ENCODE measurements around the gene RPS19. TPM values are rescaled to one million over a fixed set of nuclear protein-coding genes. Genes with fewer than 3 reads are reported as not detected.

Gene RPS19
- polyA plus RNA-seq, 1 experiment: 1,320 TPM

GRCh38 chr19:41910240-41910991, 50.4 kb downstream of the RPS19 start:
- Histone ChIP-seq H3K27ac (ENCODE audit: low read depth, low read length) (no peak overlapping the region), H3K4me3 (ENCODE audit: low read depth, low read length) (no peak overlapping the region), H3K9me3 (ENCODE audit: control insufficient read depth, insufficient read depth, low read length) (no peaks in the 10 kb centered on the region), H3K27me3 (ENCODE audit: control insufficient read depth, insufficient read depth, low read length) (peaks cover 41% of the 10 kb centered on the region)
- ChIA-PET CTCF (no interaction called here), POLR2A (interaction anchor here (0.5 kb wide), 1 partner anchor 45 kb away, joined by 3 read pairs; no protein-coding TSS in a partner anchor)
- no peak for DNase-seq (ENCODE audit: low read depth, low spot score)
- no peak for TF ChIP-seq CTCF (IDR thresholded peaks at IDR 0.05; ENCODE audit: low read depth, low read length)

DNA sequence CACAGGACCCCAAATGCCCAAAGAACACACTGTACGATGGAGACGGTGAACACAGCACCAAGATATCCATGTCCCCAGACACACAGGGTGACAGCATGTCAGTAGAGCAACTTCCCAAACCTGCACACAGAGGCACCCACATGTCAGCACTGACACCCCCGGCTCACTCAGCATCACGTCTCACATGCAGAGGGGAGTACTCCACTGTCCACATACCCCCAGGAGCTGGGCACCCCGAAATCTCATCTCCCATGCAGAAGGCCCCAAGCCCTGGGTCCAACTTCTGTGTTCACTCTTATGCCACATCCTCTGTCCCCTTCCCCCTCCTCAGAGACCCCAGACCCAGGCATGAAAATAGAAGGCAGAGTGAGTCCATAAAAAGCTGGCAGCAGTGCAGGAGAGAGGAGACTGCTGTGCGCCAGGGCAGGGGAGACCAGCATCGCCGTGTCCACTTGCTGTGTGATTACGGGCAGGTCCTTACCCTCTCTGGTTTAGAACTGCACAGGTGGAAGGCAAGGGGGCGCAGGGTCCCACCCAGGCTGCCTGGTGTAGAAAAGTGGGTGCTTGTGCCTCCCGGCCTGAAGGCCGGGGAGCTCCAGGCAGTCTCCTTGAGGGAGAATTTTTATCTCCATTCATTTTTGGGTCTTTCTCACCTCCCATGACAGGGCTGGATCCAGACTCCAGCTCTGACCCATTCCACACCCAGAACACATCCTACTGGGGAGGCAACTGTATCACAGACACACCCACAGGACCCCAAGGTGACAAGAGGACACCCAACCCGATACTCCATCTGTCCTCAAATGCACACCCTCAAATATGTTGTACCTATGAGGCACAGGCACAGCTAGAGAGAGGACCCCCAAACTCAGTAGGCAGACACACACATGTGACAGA, 51.2 kb downstream of the RPS19 start:
- Histone ChIP-seq H3K27ac (ENCODE audit: low read depth, low read length) (no peak overlapping the region), H3K27me3 (ENCODE audit: control insufficient read depth, insufficient read depth, low read length) (peaks cover 49% of the 10 kb centered on the region), H3K9me3 (ENCODE audit: control insufficient read depth, insufficient read depth, low read length) (no peaks in the 10 kb centered on the region), H3K4me3 (ENCODE audit: low read depth, low read length) (no peak overlapping the region)
- DNase-seq (ENCODE audit: low read depth, low spot score): no peak
- CTCF ChIA-PET: no interaction called here
- no peak for TF ChIP-seq CTCF (IDR thresholded peaks at IDR 0.05; ENCODE audit: low read depth, low read length)
- POLR2A ChIA-PET: no interaction called here

GRCh38 chr19:41911889-41912731, 52.1 kb downstream of the RPS19 start:
- CTCF ChIA-PET: no interaction called here

GRCh38 chr19:41912899-41913537, 53.0 kb downstream of the RPS19 start:
- no peak overlapping the region for H3K27ac ChIP-seq (ENCODE audit: low read depth, low read length)
- H3K27me3 ChIP-seq (ENCODE audit: control insufficient read depth, insufficient read depth, low read length): peaks cover 67% of the 10 kb centered on the region
- no peak for TF ChIP-seq CTCF (IDR thresholded peaks at IDR 0.05; ENCODE audit: low read depth, low read length)
- no peak overlapping the region for H3K4me3 ChIP-seq (ENCODE audit: low read depth, low read length)
- CTCF ChIA-PET: no interaction called here
- H3K9me3 ChIP-seq (ENCODE audit: control insufficient read depth, insufficient read depth, low read length): no peaks in the 10 kb centered on the region; the same call in 1 of the 2 replicates
- POLR2A ChIA-PET: no interaction called here
- DNase-seq (ENCODE audit: low read depth, low spot score): no peak

More at GRCh38 chr19:41911889-41912731, 52.1 kb downstream of the RPS19 start:
- no peak for DNase-seq (ENCODE audit: low read depth, low spot score)
- POLR2A ChIA-PET: no interaction called here
- Histone ChIP-seq H3K4me3 (ENCODE audit: low read depth, low read length) (no peak overlapping the region), H3K9me3 (ENCODE audit: control insufficient read depth, insufficient read depth, low read length) (no peaks in the 10 kb centered on the region), H3K27ac (ENCODE audit: low read depth, low read length) (no peak overlapping the region), H3K27me3 (ENCODE audit: control insufficient read depth, insufficient read depth, low read length) (peaks cover 58% of the 10 kb centered on the region)
- no peak for TF ChIP-seq CTCF (IDR thresholded peaks at IDR 0.05; ENCODE audit: low read depth, low read length)
